Stimulated activated effector memory CD8-positive, alpha-beta T cell treated with anti-CD3 and anti-CD28 coated beads, Interleukin-12 subunit alpha, Interleukin-12 subunit beta, amount 100 ng/mL, for 72 hours (primary cell): ENCODE results near the gene SHQ1.
A peak's percentile ranks its signal among the peaks of the same experiment; 100 is the strongest.
"Not testable (repeated sequence)": the region's sequence is repeated elsewhere in the genome, so short reads cannot be mapped to it uniquely, and the experiment has no call there.

ENCODE experiments used
- ATAC-seq: fragments of 150-1000 bp; cut with Tn5 transposase; 2 replicates; pipeline ENCODE4 v1.10.0; 2021
- DNase-seq, 2 donors: peaks; one replicate each; pipeline ENCODE4 v3.0.0; 2021 to 2022; ENCODE audit warnings: low spot score in 2 of 2
- H3K27ac Mint-ChIP-seq: one replicate; pipeline ENCODE4 v1.8.0; 2022; ENCODE audit warnings: mild to moderate bottlenecking, mixed read lengths
- H3K36me3 Mint-ChIP-seq: one replicate; pipeline ENCODE4 v1.8.0; 2022; ENCODE audit warnings: mild to moderate bottlenecking, mixed read lengths
- H3K4me1 Mint-ChIP-seq: one replicate; pipeline ENCODE4 v1.8.0; 2022; ENCODE audit warnings: mixed read lengths
- H3K4me3 Mint-ChIP-seq: one replicate; pipeline ENCODE4 v1.8.0; 2022; ENCODE audit warnings: mild to moderate bottlenecking, mixed read lengths
- H3K9me3 Mint-ChIP-seq: one replicate; pipeline ENCODE4 v1.8.0; 2022; ENCODE audit warnings: mixed read lengths

Gene SHQ1

DNA sequence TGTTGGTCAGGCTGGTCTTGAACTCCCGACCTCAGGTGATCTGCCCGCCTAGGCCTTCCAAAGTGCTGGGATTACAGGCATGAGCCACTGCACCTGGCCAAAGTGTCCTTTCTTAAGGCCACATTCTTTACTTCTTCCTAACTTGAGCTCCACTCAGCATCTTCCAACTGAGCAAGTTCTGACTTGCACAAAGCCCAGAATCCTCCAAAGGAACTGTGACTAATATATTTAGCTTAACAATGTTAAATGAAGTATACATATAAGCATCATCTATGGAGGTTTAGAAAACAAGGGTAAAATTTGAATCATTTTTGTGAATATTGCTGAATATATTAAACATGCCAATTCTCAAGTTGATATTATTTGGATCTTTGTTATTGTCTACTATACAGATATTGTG, 93.7 kb downstream of the SHQ1 start:
- no peak for DNase-seq
- Mint-ChIP-seq H3K4me3 (no peak overlapping the region), H3K36me3 (peaks cover 5% of the 10 kb centered on the region), H3K9me3 (no peaks in the 10 kb centered on the region), H3K4me1 (peaks cover 11% of the 10 kb centered on the region), H3K27ac (no peak overlapping the region)
- no peak for ATAC-seq

DNA sequence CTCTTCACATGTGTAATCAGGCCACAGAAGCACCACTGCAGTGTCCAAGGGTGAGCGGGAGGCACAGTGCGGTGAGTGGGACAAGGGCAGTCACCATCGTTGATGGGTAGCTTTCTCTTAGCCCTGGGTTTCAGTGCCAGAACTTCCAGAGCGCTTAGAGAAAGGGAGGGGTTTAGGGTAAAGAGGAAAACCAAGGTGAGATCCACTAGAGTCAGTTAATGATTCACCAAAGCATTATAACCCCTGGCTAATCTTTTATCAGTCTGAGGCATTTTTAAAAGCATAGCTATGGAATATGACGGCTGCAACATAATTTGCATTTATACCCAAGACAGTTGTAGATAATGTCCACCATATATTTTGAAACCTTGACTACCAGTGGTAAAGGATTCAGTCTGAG, 94.8 kb downstream of the SHQ1 start:
- Mint-ChIP-seq H3K4me3 (no peak overlapping the region), H3K27ac (no peak overlapping the region), H3K9me3 (no peaks in the 10 kb centered on the region), H3K4me1 (peaks cover 11% of the 10 kb centered on the region), H3K36me3 (peaks cover 5% of the 10 kb centered on the region)
- ATAC-seq (no peak), DNase-seq (no peak)

DNA sequence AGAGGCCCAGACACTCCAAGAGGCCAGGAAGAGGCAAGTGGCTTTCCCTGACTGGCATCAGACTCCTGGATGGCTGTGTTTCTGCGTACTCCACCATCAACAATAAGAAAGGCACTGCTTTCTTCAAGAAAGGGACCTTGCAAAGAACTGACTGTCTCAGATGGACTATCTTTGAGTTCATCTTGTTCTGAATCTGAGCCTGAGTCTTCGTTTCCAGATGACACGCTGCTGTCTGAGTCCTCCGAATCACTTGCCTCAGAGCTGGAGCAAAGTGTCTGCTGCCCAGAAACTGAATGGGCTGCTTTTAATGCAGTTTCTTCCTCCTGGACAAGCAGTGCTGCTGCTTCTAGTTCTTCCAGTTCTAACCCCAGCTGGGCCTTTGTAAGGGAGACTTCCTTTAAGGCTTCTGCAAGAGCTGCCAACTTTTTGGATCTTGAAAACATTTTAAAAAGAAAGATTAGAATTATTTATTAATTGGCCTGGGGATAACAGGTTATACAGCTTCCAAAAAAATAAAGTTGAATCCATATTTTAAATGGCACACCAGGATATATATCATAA, 97.8 kb downstream of the SHQ1 start:
- H3K9me3 Mint-ChIP-seq = no peaks in the 10 kb centered on the region
- no peaks in the 10 kb centered on the region for H3K4me1 Mint-ChIP-seq
- peaks cover 5% of the 10 kb centered on the region for H3K36me3 Mint-ChIP-seq
- no peak overlapping the region for H3K27ac Mint-ChIP-seq
- no peak overlapping the region for H3K4me3 Mint-ChIP-seq
- no peak for ATAC-seq
- DNase-seq = no peak

DNA sequence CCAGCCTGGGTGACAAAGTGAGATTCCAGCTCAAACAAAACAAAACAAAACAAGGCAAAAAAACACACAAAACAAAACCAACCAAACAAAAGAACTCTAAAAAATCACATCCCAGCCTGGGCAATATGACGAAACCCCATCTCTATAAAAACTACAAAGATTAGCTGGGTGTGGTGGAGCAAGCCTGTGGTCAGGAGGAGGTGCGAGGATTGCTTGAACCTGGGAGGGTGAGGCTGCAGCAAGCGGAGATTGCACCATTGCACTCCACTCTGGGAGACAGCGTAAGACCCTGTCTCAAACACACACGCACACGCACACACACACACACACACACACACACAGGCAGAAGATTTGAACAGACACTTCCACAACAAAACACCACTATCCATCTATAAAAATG, 99.6 kb downstream of the SHQ1 start:
- Mint-ChIP-seq H3K27ac (no peak overlapping the region), H3K9me3 (no peaks in the 10 kb centered on the region), H3K36me3 (peaks cover 5% of the 10 kb centered on the region), H3K4me1 (no peaks in the 10 kb centered on the region), H3K4me3 (no peak overlapping the region)
- no peak for ATAC-seq
- DNase-seq = no peak

DNA sequence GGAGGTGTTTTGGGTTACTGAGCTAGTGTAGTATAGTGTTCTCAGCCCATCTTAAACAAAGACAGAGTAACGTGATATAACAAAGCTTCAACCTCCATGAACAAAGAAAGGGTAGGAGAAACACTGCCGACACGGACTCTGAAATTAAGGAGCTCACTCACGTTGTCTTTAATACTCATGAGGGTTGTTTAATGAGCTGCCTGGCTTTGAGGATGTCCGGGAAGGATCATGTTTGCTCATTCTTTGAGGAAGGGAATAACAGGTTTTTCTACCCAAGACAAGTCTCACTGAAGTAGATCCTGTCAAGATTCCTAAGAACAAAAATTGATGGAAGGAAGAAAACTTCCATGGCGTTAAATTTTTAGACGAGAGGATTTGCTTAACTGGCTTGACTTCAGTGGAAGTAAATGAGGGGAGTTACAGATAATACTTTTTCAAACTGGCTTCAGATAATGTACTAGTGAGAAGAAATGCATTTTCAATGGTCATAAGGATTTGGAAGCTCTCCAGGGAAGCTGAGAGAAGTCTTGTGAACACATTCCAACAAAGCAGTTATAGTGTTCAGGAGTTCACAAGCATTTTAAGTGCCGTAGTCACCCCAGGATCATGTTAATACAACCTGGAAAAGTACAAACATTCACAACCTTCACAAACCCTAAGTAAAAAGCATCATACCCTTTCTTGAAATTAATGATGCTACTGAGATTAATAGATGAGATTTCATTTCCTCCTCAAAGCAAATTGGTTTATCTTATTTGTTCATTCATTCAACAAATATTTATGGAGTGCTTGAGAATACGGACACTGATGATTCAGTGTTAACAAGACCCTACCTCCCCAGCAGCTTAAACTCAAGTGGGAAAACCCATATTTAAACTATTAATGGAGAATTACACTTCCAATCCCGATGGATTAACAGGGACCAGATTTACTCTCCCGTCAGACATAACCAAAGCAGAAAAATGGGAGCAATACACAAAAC, 101.5 kb downstream of the SHQ1 start:
- ATAC-seq = no peak
- H3K36me3 Mint-ChIP-seq = no peaks in the 10 kb centered on the region
- H3K4me1 Mint-ChIP-seq = no peaks in the 10 kb centered on the region
- no peak overlapping the region for H3K4me3 Mint-ChIP-seq
- H3K9me3 Mint-ChIP-seq = no peaks in the 10 kb centered on the region
- H3K27ac Mint-ChIP-seq = no peak overlapping the region
- DNase-seq = no peak

DNA sequence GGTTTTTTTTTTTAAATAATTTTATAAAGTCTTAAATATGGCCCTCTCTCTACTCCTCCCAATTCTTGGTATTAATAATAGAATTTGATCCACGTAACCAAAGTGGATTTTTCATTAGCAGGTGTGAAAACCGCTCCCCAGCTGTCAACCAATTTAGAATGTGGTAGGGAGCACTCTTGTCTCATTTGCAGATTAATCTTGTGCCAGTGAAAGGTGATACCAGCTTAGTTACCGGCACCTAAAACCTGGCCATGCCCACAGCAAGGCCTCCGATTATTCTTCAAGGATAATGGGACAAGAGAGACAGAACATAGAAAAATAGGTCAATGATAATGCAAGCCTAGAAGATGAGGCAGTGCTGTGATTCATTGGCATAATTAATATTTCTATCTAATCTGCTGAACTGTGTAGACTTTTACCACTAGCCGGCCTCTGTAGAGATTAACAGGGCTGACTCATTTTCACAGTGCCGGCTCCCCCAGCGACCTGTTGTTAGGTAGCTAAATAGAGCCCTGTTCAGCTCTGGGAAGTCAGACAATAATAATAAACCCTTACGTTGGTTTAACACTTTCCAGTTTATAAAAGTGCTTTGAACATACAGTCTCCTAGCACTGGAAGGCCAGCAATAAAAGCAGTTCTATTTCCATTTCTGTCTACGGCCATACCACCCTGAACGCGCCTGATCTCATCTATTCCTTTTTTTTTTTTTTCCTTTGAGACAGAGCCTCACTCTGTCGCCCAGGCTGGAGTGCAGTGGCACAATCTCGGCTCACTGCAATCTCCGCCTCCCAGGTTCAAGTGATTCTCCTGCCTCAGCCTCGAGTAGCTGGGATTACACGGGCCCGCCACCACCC, 102.9 kb downstream of the SHQ1 start:
- Mint-ChIP-seq H3K4me1 (no peaks in the 10 kb centered on the region), H3K9me3 (no peaks in the 10 kb centered on the region), H3K36me3 (no peaks in the 10 kb centered on the region), H3K4me3 (no peak overlapping the region), H3K27ac (no peak overlapping the region)
- no peak for DNase-seq
- ATAC-seq = peak; percentile 65

DNA sequence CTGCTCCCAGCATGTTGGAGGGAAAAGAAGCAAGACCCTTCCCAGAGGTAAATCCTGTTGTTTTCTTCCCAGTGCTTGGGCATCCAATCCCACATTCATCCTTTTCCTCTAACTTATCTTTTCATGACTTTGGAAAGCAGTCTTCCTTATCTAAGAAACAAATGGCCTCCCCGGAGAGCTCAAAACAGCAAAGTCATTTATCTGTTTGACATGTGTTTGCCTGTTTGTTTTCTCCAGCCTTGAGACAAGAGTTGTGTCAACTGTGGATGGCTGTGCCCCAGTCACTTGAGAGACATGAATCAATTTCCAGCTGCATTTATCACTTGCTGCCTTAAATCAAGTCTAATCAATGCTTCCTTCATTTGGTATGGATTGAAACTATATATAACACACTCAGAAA, 103.9 kb downstream of the SHQ1 start:
- H3K4me3 Mint-ChIP-seq = no peak overlapping the region
- no peak overlapping the region for H3K27ac Mint-ChIP-seq
- peaks cover under 1% of the 10 kb centered on the region for H3K36me3 Mint-ChIP-seq
- ATAC-seq (no peak), DNase-seq (no peak)
- H3K9me3 Mint-ChIP-seq = no peaks in the 10 kb centered on the region
- H3K4me1 Mint-ChIP-seq = peaks cover 3% of the 10 kb centered on the region

DNA sequence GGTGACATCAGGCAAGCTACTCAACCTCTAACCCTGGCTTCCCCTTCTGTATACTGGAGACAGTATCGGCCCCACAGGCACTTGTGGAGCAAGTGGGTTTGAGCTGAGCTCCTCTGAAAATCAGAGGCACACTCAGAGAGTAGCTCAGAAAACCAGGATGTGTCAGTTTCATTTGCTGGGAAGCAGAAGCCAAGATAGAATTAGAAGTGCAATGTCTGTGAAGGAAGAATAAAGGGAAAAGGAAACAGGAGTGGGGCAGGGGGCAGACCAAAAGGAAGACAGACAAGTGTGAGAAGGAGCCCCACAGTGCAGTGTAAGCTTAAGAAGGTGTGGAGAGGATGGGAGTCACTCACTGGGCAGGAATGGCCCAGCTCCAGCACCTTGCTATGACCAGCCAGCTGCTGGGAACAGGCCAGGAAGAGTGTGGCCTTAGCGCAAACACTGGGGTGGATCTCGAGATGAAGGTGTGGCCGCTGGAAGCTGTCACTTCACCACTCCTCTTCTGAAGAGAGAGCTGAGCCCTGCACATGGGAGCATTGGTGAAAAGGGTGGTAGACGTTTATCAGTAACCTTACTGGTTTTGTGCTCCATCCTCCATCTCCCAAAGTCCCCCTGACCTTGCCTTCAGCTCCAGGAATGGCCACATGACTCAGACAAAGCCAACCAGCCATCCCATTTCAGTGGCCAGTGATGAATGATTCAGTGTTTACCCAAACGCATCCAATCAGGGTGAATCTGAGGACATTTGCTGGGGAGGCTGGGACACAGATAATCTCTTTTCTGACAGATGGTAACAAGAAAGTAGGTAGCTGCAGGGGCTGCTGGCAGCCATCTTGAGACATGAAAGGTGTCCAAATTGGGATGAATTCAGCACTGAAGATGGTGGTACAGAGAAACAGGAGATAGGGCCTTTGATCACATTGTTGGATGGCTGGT, 108.4 kb downstream of the SHQ1 start:
- Mint-ChIP-seq H3K9me3 (no peaks in the 10 kb centered on the region), H3K4me3 (peak overlapping the region; percentile 72), H3K36me3 (peaks cover 5% of the 10 kb centered on the region), H3K27ac (peak overlapping the region; percentile 75), H3K4me1 (peaks cover 19% of the 10 kb centered on the region)
- DNase-seq (no peak), ATAC-seq (no peak)

DNA sequence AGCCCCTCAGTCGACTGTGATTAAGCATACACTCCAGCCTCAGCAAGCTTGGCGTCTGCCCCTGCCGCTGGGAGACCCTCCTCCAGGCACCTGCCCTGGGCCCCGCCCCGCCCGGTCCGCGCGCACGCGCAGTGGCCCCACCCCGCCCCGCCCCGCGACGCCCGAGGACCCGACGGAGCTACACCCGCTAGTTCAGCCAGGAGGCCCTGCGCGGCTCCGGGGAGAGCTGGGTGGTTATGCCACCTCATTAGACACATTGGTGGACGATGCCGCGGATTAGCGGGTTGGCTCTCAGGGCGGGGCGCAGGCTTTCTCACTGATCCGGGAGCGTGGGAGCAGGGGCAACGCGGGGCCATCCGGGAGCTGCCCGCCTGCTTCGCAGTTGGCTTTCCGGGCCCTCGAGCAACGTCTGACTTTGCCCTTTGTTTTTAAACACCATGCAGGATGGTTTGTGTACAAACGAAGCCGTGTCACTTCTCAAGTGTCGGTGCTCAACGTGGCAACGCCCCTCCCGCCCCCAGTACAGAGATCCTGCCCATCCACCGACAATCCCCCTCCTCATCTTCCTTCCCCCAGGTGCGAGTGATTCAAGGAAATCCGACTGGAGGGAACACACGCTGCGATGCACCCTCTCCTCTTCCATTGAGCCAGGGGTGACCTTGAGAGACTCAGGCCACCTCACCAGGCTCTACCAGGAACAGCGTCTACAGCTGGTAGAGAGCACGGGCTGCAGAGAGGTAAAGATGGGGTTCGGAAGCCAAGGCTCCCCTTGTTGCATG, 109.3 kb downstream of the SHQ1 start:
- Mint-ChIP-seq H3K27ac (peak overlapping the region; percentile 75), H3K9me3 (no peaks in the 10 kb centered on the region), H3K36me3 (peaks cover 5% of the 10 kb centered on the region), H3K4me3 (peak overlapping the region; percentile 72), H3K4me1 (peaks cover 19% of the 10 kb centered on the region)
- DNase-seq (peak; percentile 47 to 79), ATAC-seq (peak; percentile 97)

DNA sequence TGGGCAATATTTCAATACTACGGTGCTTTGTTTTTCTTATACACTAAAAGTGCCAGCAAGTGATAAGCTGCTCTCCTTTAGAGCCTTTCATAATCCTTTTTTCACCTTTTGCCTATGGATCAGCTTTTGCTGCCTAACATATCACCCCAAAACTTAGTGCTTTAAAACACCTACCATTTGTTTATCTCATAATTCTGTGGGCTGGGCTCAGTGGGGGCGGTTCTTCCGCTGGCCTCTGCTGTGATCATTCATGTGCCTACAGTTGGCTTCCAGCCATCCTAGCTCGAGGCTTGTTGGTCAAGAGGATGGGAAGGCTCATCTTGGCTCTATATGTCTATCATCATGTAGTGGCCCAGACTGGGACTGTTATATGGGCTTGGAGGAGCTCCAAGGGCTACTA, 113.2 kb downstream of the SHQ1 start:
- not testable (repeated sequence) for H3K27ac Mint-ChIP-seq, H3K4me3 Mint-ChIP-seq, H3K9me3 Mint-ChIP-seq, DNase-seq, H3K36me3 Mint-ChIP-seq, ATAC-seq
- H3K4me1 Mint-ChIP-seq = peaks cover 19% of the 10 kb centered on the region

DNA sequence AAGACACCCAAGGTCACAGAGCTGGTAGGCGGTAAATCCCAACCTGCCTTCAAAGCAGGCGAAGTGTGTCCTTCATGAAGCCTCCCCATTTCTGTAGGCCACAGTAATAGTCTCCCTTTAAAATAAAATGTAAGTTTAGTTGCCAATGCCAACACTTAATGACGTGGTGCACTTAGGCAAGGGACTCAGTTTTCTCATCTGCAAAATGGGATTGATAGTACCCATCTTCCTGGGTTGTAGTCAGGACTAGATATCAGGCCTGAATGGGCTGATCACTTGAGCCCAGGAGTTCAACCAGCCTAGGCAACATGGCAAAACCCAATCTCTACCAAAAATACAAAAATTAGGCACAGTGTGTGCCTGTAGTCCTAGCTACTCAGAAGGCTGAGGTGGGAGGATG, 114.6 kb downstream of the SHQ1 start:
- DNase-seq = no peak
- Mint-ChIP-seq H3K4me1 (peaks cover 9% of the 10 kb centered on the region), H3K36me3 (no peaks in the 10 kb centered on the region), H3K27ac (no peak overlapping the region), H3K9me3 (peaks cover 6% of the 10 kb centered on the region), H3K4me3 (no peak overlapping the region)
- ATAC-seq = no peak

DNA sequence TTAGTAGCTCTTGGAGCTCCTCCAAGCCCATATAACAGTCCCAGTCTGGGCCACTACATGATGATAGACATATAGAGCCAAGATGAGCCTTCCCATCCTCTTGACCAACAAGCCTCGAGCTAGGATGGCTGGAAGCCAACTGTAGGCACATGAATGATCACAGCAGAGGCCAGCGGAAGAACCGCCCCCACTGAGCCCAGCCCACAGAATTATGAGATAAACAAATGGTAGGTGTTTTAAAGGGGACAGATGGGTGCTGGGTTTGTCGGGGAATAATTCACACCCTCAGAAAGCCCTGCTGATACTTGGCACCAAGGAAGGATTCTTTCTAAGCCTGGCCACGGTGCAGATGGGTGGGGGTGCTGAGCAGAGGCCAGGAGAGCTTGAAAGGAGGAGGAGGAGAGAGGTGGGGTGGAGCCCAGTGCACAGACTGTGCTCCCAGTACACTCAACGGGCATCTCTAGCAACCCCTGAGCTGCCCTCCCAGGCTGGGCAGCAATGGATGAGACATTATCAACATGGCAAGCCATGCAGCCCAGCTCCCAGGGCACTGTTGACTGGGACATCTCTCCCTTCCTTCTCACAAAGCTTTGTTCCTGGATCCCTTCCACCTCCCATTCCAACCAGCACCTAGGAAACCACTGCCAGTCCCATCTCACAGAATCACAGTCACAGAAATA, 115.4 kb downstream of the SHQ1 start:
- H3K9me3 Mint-ChIP-seq, H3K27ac Mint-ChIP-seq, H3K4me3 Mint-ChIP-seq: not testable (repeated sequence)

DNA sequence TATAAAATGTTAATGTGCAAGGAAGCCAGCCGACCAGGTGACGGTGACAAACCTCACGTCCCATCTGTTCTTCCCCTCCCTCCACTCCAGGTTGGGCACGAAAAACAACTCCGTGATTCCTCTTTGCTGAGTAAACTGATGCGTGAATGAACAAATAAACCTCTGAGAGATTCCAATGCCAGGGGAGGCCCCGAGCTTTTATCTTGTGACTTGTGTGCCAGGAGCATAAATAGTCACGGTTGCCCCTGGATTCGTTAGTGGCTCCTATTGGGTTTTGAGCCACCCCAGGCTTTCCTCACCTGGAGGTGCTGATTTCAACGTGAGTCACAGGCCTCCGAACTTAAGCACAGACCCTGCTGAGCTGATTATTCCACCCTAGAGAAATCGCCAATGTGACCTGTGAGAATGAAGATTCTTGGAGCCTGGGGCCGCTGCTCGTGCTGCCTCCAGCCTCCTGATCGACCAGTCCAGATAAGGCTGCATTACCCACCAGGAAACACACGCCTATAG, 119.2 kb downstream of the SHQ1 start:
- ATAC-seq (no peak), DNase-seq (no peak)
- Mint-ChIP-seq H3K9me3 (peaks cover 6% of the 10 kb centered on the region), H3K4me3 (no peak overlapping the region), H3K36me3 (no peaks in the 10 kb centered on the region), H3K27ac (no peak overlapping the region), H3K4me1 (no peaks in the 10 kb centered on the region)

More for the DNA sequence above, 115.4 kb downstream of the SHQ1 start:
- H3K36me3 Mint-ChIP-seq, H3K4me1 Mint-ChIP-seq, ATAC-seq, DNase-seq: not testable (repeated sequence)
